Heart left ventricle (tissue), 16 donors: ENCODE results near the gene ADAMTS1. TPM values are rescaled to one million over a fixed set of nuclear protein-coding genes. Genes with fewer than 3 reads are reported as not detected.

Experiments used
- ATAC-seq, 4 donors: fragments of 200-7000 bp; cut with Tn5 transposase; one replicate each; pipeline ENCODE4 v1.9.1; 2020 to 2022; ENCODE audit warnings: moderate library complexity in 4 of 4, mild to moderate bottlenecking in 3 of 4, moderate number of reproducible peaks in 1 of 4
- DNase-seq, 5 donors: peaks; one replicate each; pipeline ENCODE4 v3.0.0-alpha.2; 2020
- H3K27ac ChIP-seq, 12 donors: fragments of 200-600 bp; sonication (generic) in 4 of 12; one replicate each; pipeline versions ENCODE4 v1.5.0 to v1.8.0; 2016 to 2022; ENCODE audit warnings: mild to moderate bottlenecking in 2 of 12
- H3K27me3 ChIP-seq, 9 donors: fragments of 200-600 bp; sonication (generic) in 2 of 9; one replicate each; pipeline versions ENCODE4 v1.5.1 to v1.8.0; 2016 to 2022; ENCODE audit warnings: mild to moderate bottlenecking in 3 of 9
- H3K36me3 ChIP-seq, 9 donors: fragments of 200-600 bp; sonication (generic) in 2 of 9; one replicate each; pipeline versions ENCODE4 v1.5.0 to v1.8.0; 2018 to 2022; ENCODE audit warnings: mild to moderate bottlenecking in 2 of 9
- H3K4me1 ChIP-seq, 12 donors: fragments of 200-600 bp; sonication (generic) in 4 of 12; one replicate each; pipeline versions ENCODE4 v1.5.0 to v1.8.0; 2016 to 2022; ENCODE audit warnings: mild to moderate bottlenecking in 3 of 12
- H3K4me3 ChIP-seq, 12 donors: fragments of 200-600 bp; sonication (generic) in 4 of 12; one replicate each; pipeline versions ENCODE4 v1.5.0 to v1.8.0; 2017 to 2022; ENCODE audit warnings: mild to moderate bottlenecking in 9 of 12, moderate library complexity in 4 of 12
- H3K9me3 ChIP-seq, 12 donors: fragments of 200-600 bp; sonication (generic) in 4 of 12; one replicate each; pipeline versions ENCODE4 v1.5.0 to v1.8.0; 2016 to 2022; ENCODE audit warnings: mild to moderate bottlenecking in 1 of 12
- POLR2A ChIP-seq, 2 donors: fragments of 450-650 bp; IDR thresholded peaks; one replicate each; pipeline ENCODE4 v1.6.1; 2017; ENCODE audit warnings: antibody characterized with exemption in 2 of 2, mild to moderate bottlenecking in 2 of 2, moderate library complexity in 2 of 2
- WGBS, 4 donors: extraction: QIAGEN DNeasy Blood & Tissue Kit in 2 of 4; methylation state at CpG; one replicate each; pipeline versions ENCODE4 v1.1.5 to v1.1.7; 2013 to 2018; 5-methylcytosine and 5-hydroxymethylcytosine counted together
- intact Hi-C, 10 donors: fragments of 100-400 bp; cut with DNase I; formaldehyde crosslinking; loops; one replicate each; pipeline versions ENCODE4 v1.11.1 to v1.14.2; 2022
- polyA plus RNA-seq, 2 donors: library from polyadenylated mRNA; stranded (reverse); fragments of 200-250 nt; gene quantifications; one replicate each; pipeline ENCODE4 v1.2.3, GENCODE V29; 2013
- total RNA-seq, 9 donors: library from RNA; depleted of rRNA in 2 of 9; stranded (reverse); fragments of >200 nt in 2 of 9; fragmentation: NEBNext Ultra II Directional in 3 of 9; extraction: Animal tissue kit (Norgen Biotek cat#: 25700) in 3 of 9; gene quantifications; one replicate each; pipeline versions ENCODE4 v1.1.0 to v1.2.4, GENCODE V29; 2016 to 2023
- TF ChIP-seq, protein P1 (sequence below), 12 donors: fragments of 200-600 bp; sonication (generic) in 4 of 12; IDR thresholded peaks; one replicate each; pipeline versions ENCODE4 v1.5.0 to v1.8.0; 2018 to 2022; ENCODE audit warnings: antibody characterized with exemption in 12 of 12, mild to moderate bottlenecking in 5 of 12
- donor health status: ischemic (EF 13 %, LVEDD 7.1; RV severe dilation, severe dysfunction).
- donor health status: healthy with polysubstance abuse.
- donor health status: DM: no; HTN: yes; CAD: no.
- donor health status: DM: no; HTN: no; CAD: no.
- donor health status: ischemic (EF 25% LVEDD 6.9; RV normal size, moderate dysfunction).
- donor health status: ischemic (EF 25% LVEDD 5.7; RV mildly dilated, moderate dysfunction).
- donor health status: healthy.
- donor health status: DM: yes; HTN: yes; CAD: no.
- donor health status: ischemic (EF 35%, LVEDD 5.7; RV mildly dilated, moderate dysfunction).
- donor health status: nonischemic (EF 11% LVEDD 7.7; RV severe dilation, severe dysfunction).
- donor health status: DM: yes; HTN: yes; CAD: no.
- donor health status: PGD.
- donor health status: ischemic (EF 29% LVEDD 5.4; RV normal size, mild dysfunction).
- donor health status: nonischemic (EF 23%, LVEDD 6.1; RV moderate dilation, normal function).

Gene ADAMTS1
- total and polyA plus RNA-seq, 11 donors, result 14.8 to 87.8 (median 60.7) TPM

DNA sequence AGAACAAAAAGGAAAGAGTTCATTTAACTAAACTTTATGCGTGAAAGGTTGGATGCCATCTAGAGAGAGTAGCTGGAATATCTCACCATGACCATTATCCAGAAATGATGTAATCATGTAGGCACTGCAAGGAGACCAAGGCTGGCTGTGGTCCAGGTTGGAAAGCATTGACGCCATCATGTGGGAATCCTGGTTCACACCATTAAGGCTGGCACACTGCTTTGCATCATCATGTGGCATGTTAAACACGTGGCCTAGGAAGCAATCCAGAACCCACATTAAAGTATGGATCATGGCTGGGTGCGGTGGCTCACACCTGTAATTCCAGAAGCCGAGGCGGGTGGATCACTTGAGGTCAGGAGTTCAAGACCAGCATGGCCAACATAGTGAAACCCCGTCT, 4.3 kb downstream of the ADAMTS1 start:
- Histone ChIP-seq H3K4me1 (peaks cover 17 to 76% (median 57%) of the 10 kb centered on the region in 12 donors), H3K4me3 (peak overlapping the region in 9 of 12 donors; percentile 61 to 94 (median 83)), H3K27ac (peak overlapping the region in 8 of 12 donors; percentile 5 to 98 (median 97)), H3K36me3 (peaks cover 6 to 69% (median 63%) of the 10 kb centered on the region in 9 donors), H3K27me3 (peaks cover 0 to 32% (median 0%) of the 10 kb centered on the region in 9 donors), H3K9me3 (no peaks in the 10 kb centered on the region)
- ATAC-seq, result peak in 3 of 4 donors; percentile 1 to 2 (median 2)
- DNase-seq, result peak in 4 of 5 donors; percentile 71 to 89 (median 79)
- intact Hi-C loops, result loop anchor here in 8 of 10 donors (5.0 to 10.0 kb wide), 7 partner anchors 39 to 1794 kb away; no protein-coding TSS in a partner anchor
- WGBS, 4 donors, result 44 to 68% (median 46%) methylated on average over 7 of the region's 7 CpGs
- no peak for TF ChIP-seq POLR2A (IDR thresholded peaks at IDR 0.05)
- TF ChIP-seq, protein P1, sequence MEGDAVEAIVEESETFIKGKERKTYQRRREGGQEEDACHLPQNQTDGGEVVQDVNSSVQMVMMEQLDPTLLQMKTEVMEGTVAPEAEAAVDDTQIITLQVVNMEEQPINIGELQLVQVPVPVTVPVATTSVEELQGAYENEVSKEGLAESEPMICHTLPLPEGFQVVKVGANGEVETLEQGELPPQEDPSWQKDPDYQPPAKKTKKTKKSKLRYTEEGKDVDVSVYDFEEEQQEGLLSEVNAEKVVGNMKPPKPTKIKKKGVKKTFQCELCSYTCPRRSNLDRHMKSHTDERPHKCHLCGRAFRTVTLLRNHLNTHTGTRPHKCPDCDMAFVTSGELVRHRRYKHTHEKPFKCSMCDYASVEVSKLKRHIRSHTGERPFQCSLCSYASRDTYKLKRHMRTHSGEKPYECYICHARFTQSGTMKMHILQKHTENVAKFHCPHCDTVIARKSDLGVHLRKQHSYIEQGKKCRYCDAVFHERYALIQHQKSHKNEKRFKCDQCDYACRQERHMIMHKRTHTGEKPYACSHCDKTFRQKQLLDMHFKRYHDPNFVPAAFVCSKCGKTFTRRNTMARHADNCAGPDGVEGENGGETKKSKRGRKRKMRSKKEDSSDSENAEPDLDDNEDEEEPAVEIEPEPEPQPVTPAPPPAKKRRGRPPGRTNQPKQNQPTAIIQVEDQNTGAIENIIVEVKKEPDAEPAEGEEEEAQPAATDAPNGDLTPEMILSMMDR (IDR thresholded peaks at IDR 0.05), result peak in 3 of 12 donors; percentile 9 to 26 (median 26)

DNA sequence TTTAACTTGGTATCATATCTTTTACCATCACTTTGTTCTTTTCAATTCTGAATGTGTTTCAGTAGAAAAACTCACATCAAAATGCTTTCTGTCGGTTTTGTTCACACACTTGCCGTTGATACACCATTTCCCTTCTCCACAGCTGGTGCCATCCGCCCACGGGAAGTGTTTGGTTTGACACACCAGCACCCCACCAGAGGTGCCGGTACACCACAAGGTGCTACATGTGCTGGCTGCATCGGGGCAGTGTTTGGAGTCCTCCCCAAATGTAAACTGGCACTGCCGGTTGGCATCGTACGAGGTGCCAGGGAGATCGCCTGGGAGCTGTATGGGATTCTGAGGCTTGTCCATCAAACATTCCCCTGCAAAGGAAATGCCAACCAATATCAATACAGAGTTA, 5.0 kb downstream of the ADAMTS1 start:
- no peaks in the 10 kb centered on the region for H3K9me3 ChIP-seq
- intact Hi-C loops, result loop anchor here in 8 of 10 donors (5.0 to 10.0 kb wide), 7 partner anchors 38 to 1795 kb away; no protein-coding TSS in a partner anchor
- H3K36me3 ChIP-seq, result peaks cover 6 to 73% (median 63%) of the 10 kb centered on the region in 9 donors
- DNase-seq (peak in 1 of 5 donors; percentile 25), ATAC-seq (no peak)
- peak overlapping the region in 8 of 12 donors; percentile 69 to 94 (median 84) for H3K4me3 ChIP-seq
- 49 to 75% (median 60%) methylated on average over 10 of the region's 10 CpGs for WGBS, 4 donors
- H3K27me3 ChIP-seq, result peaks cover 0 to 24% (median 0%) of the 10 kb centered on the region in 9 donors
- H3K4me1 ChIP-seq, result peaks cover 17 to 76% (median 57%) of the 10 kb centered on the region in 12 donors
- peak overlapping the region in 10 of 12 donors; percentile 10 to 98 (median 72) for H3K27ac ChIP-seq
- no peak for TF ChIP-seq POLR2A (IDR thresholded peaks at IDR 0.05)
- TF ChIP-seq, protein P1 (IDR thresholded peaks at IDR 0.05), result no peak

DNA sequence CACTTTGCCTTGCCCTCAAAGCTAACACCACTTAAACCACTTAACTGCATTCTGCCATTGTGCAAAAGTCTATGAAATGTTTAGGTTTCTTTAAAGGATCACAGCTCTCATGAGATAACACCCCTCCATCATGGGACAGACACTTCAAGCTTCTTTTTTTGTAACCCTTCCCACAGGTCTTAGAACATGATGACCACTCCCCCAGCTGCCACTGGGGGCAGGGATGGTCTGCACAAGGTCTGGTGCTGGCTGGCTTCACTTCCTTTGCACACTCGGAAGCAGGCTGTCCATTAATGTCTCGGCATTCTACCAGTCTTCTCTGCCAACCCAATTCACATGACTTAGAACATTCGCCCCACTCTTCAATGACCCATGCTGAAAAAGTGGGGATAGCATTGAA, 7.7 kb downstream of the ADAMTS1 start:
- Histone ChIP-seq H3K9me3 (no peaks in the 10 kb centered on the region), H3K27me3 (no peaks in the 10 kb centered on the region), H3K27ac (peak overlapping the region in 1 of 12 donors; percentile 30), H3K36me3 (peaks cover 6 to 70% (median 62%) of the 10 kb centered on the region in 9 donors), H3K4me1 (peaks cover 16 to 60% (median 55%) of the 10 kb centered on the region in 12 donors), H3K4me3 (peak overlapping the region in 1 of 12 donors; percentile 6)
- no peak for DNase-seq
- intact Hi-C loops, result no loop called here
- WGBS, 4 donors, result 45 to 62% (median 49%) methylated on average over 3 of the region's 3 CpGs
- TF ChIP-seq, protein P1 (IDR thresholded peaks at IDR 0.05), result no peak
- no peak for TF ChIP-seq POLR2A (IDR thresholded peaks at IDR 0.05)
- ATAC-seq, result no peak

DNA sequence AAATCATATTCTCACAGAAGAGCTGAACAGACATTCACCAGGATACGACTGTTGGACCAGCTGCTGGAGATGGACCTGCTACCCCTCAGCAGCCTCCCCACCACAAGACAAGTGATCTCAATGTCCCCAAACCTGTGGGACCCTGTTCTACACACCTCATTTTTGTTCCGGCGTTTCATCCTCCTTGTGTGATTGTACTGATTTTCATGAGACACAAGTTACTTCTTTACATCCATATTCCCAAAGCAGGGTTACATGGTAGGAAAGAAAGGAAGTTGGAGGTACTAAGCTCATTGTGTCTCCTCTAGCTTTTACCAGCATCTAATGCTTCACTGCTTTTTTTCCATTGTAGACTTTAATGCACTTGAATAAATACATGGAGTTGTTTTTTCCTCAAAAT, 8.7 kb downstream of the ADAMTS1 start:
- intact Hi-C loops, result no loop called here
- 80 to 91% (median 84%) methylated on average over 3 of the region's 3 CpGs for WGBS, 4 donors
- no peak for ATAC-seq
- H3K27me3 ChIP-seq, result no peaks in the 10 kb centered on the region
- no peak overlapping the region for H3K4me3 ChIP-seq
- H3K36me3 ChIP-seq, result peaks cover 6 to 61% (median 53%) of the 10 kb centered on the region in 9 donors
- H3K9me3 ChIP-seq, result no peaks in the 10 kb centered on the region
- H3K27ac ChIP-seq, result peak overlapping the region in 2 of 12 donors; percentile 2 to 12
- TF ChIP-seq, protein P1 (IDR thresholded peaks at IDR 0.05), result no peak
- TF ChIP-seq POLR2A (IDR thresholded peaks at IDR 0.05), result no peak
- no peak for DNase-seq
- peaks cover 10 to 50% (median 45%) of the 10 kb centered on the region in 12 donors for H3K4me1 ChIP-seq
